Neural cell (in vitro differentiated cells): ENCODE results near the gene ADCY2. TPM values are rescaled to one million over a fixed set of nuclear protein-coding genes. Genes with fewer than 3 reads are reported as not detected.

Experiments
- H2AFZ ChIP-seq: fragments of 200-600, 300-800 bp; sonication (generic), shearing (Covaris generic); 2 replicates; pipeline ENCODE4 v1.6.0; 2014; ENCODE audit warnings: low read depth, mild to moderate bottlenecking, antibody characterized with exemption, low read length, moderate library complexity
- H3F3A ChIP-seq: fragments of 200-600 bp; shearing (Covaris generic); 2 replicates; pipeline ENCODE4 v1.6.1; 2016; ENCODE audit warnings: mild to moderate bottlenecking, moderate library complexity, mixed read lengths, antibody characterized with exemption, low read length; ENCODE audit not compliant: insufficient read depth, poor library complexity, severe bottlenecking
- H3K27ac ChIP-seq: fragments of 200-600, 300-800 bp; sonication (generic), shearing (Covaris generic); 2 replicates; pipeline ENCODE4 v1.5.1; 2014; ENCODE audit warnings: mild to moderate bottlenecking, low read length, moderate library complexity
- H3K27me3 ChIP-seq: fragments of 300-800, 200-600 bp; sonication (generic), shearing (Covaris generic); 2 replicates; pipeline ENCODE4 v1.6.0; 2014; ENCODE audit warnings: mild to moderate bottlenecking, low read depth, low read length, moderate library complexity; ENCODE audit not compliant: insufficient read depth
- H3K36me3 ChIP-seq: fragments of 300-800, 200-600 bp; sonication (generic), shearing (Covaris generic); 2 replicates; pipeline ENCODE4 v1.5.1; 2014; ENCODE audit warnings: mild to moderate bottlenecking, antibody characterized with exemption, low read length, moderate library complexity; ENCODE audit not compliant: insufficient read depth
- H3K4me2 ChIP-seq: fragments of 300-800, 200-600 bp; sonication (generic), shearing (Covaris generic); 2 replicates; pipeline ENCODE4 v1.6.0; 2014; ENCODE audit warnings: mild to moderate bottlenecking, low read length
- H3K4me3 ChIP-seq: fragments of 300-800, 200-600 bp; sonication (generic), shearing (Covaris generic); 2 replicates; pipeline ENCODE4 v1.5.1; 2014; ENCODE audit warnings: mild to moderate bottlenecking, low read length, moderate library complexity
- H3K79me2 ChIP-seq: fragments of 200-600 bp; shearing (Covaris generic); replicated peaks from 2 replicates; pipeline ENCODE4 v1.6.0; 2014; ENCODE audit warnings: mild to moderate bottlenecking, low read length, moderate library complexity; ENCODE audit not compliant: insufficient read depth
- H3K9ac ChIP-seq: fragments of 300-800, 200-600 bp; sonication (generic), shearing (Covaris generic); 2 replicates; pipeline ENCODE4 v1.6.1; 2016; ENCODE audit warnings: mild to moderate bottlenecking, low read length, mixed read lengths
- H3K9me2 ChIP-seq: fragments of 200-600 bp; shearing (Covaris generic); 2 replicates; pipeline ENCODE4 v1.6.1; 2016; ENCODE audit warnings: mild to moderate bottlenecking, low read length, mixed read lengths; ENCODE audit not compliant: insufficient read depth
- H3K9me3 ChIP-seq: fragments of 200-600, 300-800 bp; sonication (generic), shearing (Covaris generic); 2 replicates; pipeline ENCODE4 v1.6.1; 2016; ENCODE audit warnings: mild to moderate bottlenecking, mixed run types, low read length, moderate library complexity, mixed read lengths
- H4K20me1 ChIP-seq: fragments of 200-600 bp; shearing (Covaris generic); 2 replicates; pipeline ENCODE4 v1.6.1; 2016; ENCODE audit warnings: mild to moderate bottlenecking, mixed run types; ENCODE audit not compliant: insufficient read depth
- CTCF ChIP-seq: fragments of 450-650 bp; IDR thresholded peaks from 2 replicates; pipeline ENCODE4 v1.5.1; 2014; ENCODE audit warnings: antibody characterized with exemption, mild to moderate bottlenecking, moderate library complexity; ENCODE audit not compliant: poor library complexity, severe bottlenecking
- EP300 ChIP-seq: fragments of 450-650 bp; conservative IDR thresholded peaks from 2 replicates; pipeline ENCODE4 v1.6.1; 2014; ENCODE audit warnings: antibody characterized with exemption, mild to moderate bottlenecking, moderate library complexity; ENCODE audit not compliant: poor library complexity, severe bottlenecking
- EZH2 ChIP-seq: fragments of 200-600, 300-800 bp; shearing (Covaris generic), sonication (generic); IDR thresholded peaks from 2 replicates; pipeline ENCODE4 v1.6.1; 2014; ENCODE audit warnings: antibody characterized with exemption, low read length, borderline replicate concordance, mild to moderate bottlenecking; ENCODE audit not compliant: insufficient read depth, poor library complexity, severe bottlenecking
- MXI1 ChIP-seq: fragments of 450-650 bp; conservative IDR thresholded peaks from 2 replicates; pipeline ENCODE4 v1.6.1; 2014; ENCODE audit warnings: antibody characterized with exemption, mild to moderate bottlenecking; ENCODE audit not compliant: poor library complexity, severe bottlenecking
- POLR2AphosphoS5 ChIP-seq: IDR thresholded peaks from 2 replicates; pipeline ENCODE4 v1.6.1; 2012
- RAD21 ChIP-seq: fragments of 450-650 bp; conservative IDR thresholded peaks from 2 replicates; pipeline ENCODE4 v1.6.1; 2014; ENCODE audit warnings: antibody characterized with exemption, mild to moderate bottlenecking, moderate library complexity
- SMC3 ChIP-seq: fragments of 450-650 bp; conservative IDR thresholded peaks from 2 replicates; pipeline ENCODE4 v1.6.1; 2014; ENCODE audit warnings: antibody characterized with exemption, mild to moderate bottlenecking, moderate library complexity; ENCODE audit not compliant: poor library complexity
- TAF1 ChIP-seq: IDR thresholded peaks from 2 replicates; pipeline ENCODE4 v1.6.1; 2012; ENCODE audit warnings: low read depth
- polyA plus RNA-seq: library from polyadenylated mRNA; depleted of rRNA; stranded (reverse); fragments of >200 nt; gene quantifications from 2 replicates; pipeline ENCODE4 v1.2.3, GENCODE V29; 2014
- TF ChIP-seq, protein P1 (sequence below): IDR thresholded peaks from 2 replicates; pipeline ENCODE4 v1.6.1; 2012; ENCODE audit warnings: borderline replicate concordance

The ADCY2 gene
- polyA plus RNA-seq, 1 donor from 2014 or later, result 1.9 TPM

DNA sequence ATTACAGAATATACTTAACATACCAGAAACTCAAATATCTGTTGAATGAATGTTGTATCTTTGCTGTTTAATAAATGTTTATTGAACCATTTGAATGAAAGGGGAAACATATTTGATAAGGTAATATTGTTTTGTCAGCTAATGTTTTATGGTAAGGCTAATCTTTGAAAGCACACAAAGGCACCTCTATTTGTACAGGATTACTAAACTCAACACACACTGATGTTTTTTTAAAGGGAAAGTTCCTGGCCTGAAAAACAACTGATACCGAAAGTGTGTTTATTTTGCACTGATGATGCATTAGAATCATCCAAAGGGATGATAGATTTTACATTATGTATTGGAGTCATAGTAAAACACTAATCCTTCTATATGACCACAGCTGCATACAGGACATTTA is 82.5 kb downstream of the ADCY2 start:
- no peaks in the 10 kb centered on the region for H3K27me3 ChIP-seq
- no peak overlapping the region for H3K4me3 ChIP-seq
- H3K9ac ChIP-seq, result no peak overlapping the region
- H3K9me3 ChIP-seq, result no peaks in the 10 kb centered on the region
- no peak overlapping the region for H3K27ac ChIP-seq
- no peaks in the 10 kb centered on the region for H3K36me3 ChIP-seq
- no peaks in the 10 kb centered on the region for H3K9me2 ChIP-seq
- no peaks in the 10 kb centered on the region for H3F3A ChIP-seq
- TF ChIP-seq EZH2, result no peak
- TF ChIP-seq EP300, result no peak
- TF ChIP-seq CTCF, result no peak
- TF ChIP-seq POLR2AphosphoS5, result no peak
- TF ChIP-seq SMC3, result no peak
- TF ChIP-seq RAD21, result no peak
- TF ChIP-seq MXI1, result no peak
- TF ChIP-seq TAF1, result no peak
- TF ChIP-seq, protein P1, sequence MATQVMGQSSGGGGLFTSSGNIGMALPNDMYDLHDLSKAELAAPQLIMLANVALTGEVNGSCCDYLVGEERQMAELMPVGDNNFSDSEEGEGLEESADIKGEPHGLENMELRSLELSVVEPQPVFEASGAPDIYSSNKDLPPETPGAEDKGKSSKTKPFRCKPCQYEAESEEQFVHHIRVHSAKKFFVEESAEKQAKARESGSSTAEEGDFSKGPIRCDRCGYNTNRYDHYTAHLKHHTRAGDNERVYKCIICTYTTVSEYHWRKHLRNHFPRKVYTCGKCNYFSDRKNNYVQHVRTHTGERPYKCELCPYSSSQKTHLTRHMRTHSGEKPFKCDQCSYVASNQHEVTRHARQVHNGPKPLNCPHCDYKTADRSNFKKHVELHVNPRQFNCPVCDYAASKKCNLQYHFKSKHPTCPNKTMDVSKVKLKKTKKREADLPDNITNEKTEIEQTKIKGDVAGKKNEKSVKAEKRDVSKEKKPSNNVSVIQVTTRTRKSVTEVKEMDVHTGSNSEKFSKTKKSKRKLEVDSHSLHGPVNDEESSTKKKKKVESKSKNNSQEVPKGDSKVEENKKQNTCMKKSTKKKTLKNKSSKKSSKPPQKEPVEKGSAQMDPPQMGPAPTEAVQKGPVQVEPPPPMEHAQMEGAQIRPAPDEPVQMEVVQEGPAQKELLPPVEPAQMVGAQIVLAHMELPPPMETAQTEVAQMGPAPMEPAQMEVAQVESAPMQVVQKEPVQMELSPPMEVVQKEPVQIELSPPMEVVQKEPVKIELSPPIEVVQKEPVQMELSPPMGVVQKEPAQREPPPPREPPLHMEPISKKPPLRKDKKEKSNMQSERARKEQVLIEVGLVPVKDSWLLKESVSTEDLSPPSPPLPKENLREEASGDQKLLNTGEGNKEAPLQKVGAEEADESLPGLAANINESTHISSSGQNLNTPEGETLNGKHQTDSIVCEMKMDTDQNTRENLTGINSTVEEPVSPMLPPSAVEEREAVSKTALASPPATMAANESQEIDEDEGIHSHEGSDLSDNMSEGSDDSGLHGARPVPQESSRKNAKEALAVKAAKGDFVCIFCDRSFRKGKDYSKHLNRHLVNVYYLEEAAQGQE, result no peak
- H4K20me1 ChIP-seq, result no peaks in the 10 kb centered on the region
- H3K79me2 ChIP-seq, result no peaks in the 10 kb centered on the region
- H3K4me2 ChIP-seq, result no peak overlapping the region
- no peak overlapping the region for H2AFZ ChIP-seq

GRCh38 chr5:7488734-7489133 is 92.8 kb downstream of the ADCY2 start:
- Histone ChIP-seq H3K79me2 (no peaks in the 10 kb centered on the region), H4K20me1 (no peaks in the 10 kb centered on the region), H3K27ac (no peak overlapping the region), H3K4me3 (no peak overlapping the region), H3K9ac (no peak overlapping the region), H3K27me3 (no peaks in the 10 kb centered on the region), H3K9me2 (no peaks in the 10 kb centered on the region), H3K36me3 (no peaks in the 10 kb centered on the region), H2AFZ (no peak overlapping the region), H3F3A (no peaks in the 10 kb centered on the region), H3K4me2 (no peak overlapping the region), H3K9me3 (no peaks in the 10 kb centered on the region)
- TF ChIP-seq TAF1 (no peak), CTCF (no peak), POLR2AphosphoS5 (no peak), SMC3 (no peak), MXI1 (no peak), EZH2 (no peak), RAD21 (no peak), EP300 (no peak)
- TF ChIP-seq, protein P1, result no peak
